Superior temporal gyrus (tissue), 1 donor: ENCODE data around the gene NOL3.
A peak's percentile ranks its signal among the peaks of the same experiment; 100 is the strongest.

ENCODE experiments used
- DNase-seq: peaks from one replicate; pipeline ENCODE4 v3.0.0-alpha.2; 2016; ENCODE audit errors: extremely low spot score

Gene NOL3

GRCh38 chr16:67155295-67156142 is 14.8 kb upstream of the NOL3 start:
- DNase-seq, result peak; percentile 84

- no peak for DNase-seq
Measured at GRCh38 chr16:67156143-67156844, 14.0 kb upstream of the NOL3 start.

- no peak for DNase-seq
Measured at GRCh38 chr16:67157106-67157748, 13.1 kb upstream of the NOL3 start.

GRCh38 chr16:67157892-67158635 is 12.3 kb upstream of the NOL3 start:
- DNase-seq, result no peak

GRCh38 chr16:67158637-67159600 is 11.4 kb upstream of the NOL3 start:
- no peak for DNase-seq

- DNase-seq, result no peak
Measured at GRCh38 chr16:67161595-67162058, 8.7 kb upstream of the NOL3 start.

GRCh38 chr16:67162506-67163163 is 7.7 kb upstream of the NOL3 start:
- DNase-seq, result peak; percentile 30

GRCh38 chr16:67163164-67163998 is 7.0 kb upstream of the NOL3 start:
- DNase-seq, result peak; percentile 84

GRCh38 chr16:67163999-67164558 is 6.3 kb upstream of the NOL3 start:
- DNase-seq, result no peak

GRCh38 chr16:67164599-67165061 is 5.7 kb upstream of the NOL3 start, which contains the start of gene HSF4:
HSF4 (plus strand) TSS chr16:67164745; CDS start chr16:67164812, 67 bp downstream.
- DNase-seq, result peak; percentile 64

GRCh38 chr16:67165121-67166078 is 4.9 kb upstream of the NOL3 start:
- DNase-seq, result no peak

GRCh38 chr16:67166110-67166547 is 4.2 kb upstream of the NOL3 start:
- no peak for DNase-seq

GRCh38 chr16:67166598-67167168 is 3.7 kb upstream of the NOL3 start:
- no peak for DNase-seq

- DNase-seq, result no peak
Measured at GRCh38 chr16:67167588-67167987, 2.8 kb upstream of the NOL3 start.

- DNase-seq, result no peak
Measured at GRCh38 chr16:67169011-67169451, 1.3 kb upstream of the NOL3 start.

GRCh38 chr16:67169642-67170167 is 633 bp upstream of the NOL3 start:
- peak; percentile 49 for DNase-seq
